GM23338 (cell line): ENCODE measurements around the gene HCK. TPM values are rescaled to one million over a fixed set of nuclear protein-coding genes. Genes with fewer than 3 reads are reported as not detected.
A peak's percentile ranks its signal among the peaks of the same experiment; 100 is the strongest.

Experiments
- ATAC-seq: fragments of 200-7000 bp; cut with Tn5 transposase; 3 replicates; pipeline ENCODE4 v1.9.1; 2020
- DNase-seq: peaks from one replicate; pipeline ENCODE4 v3.0.0-alpha.2; 2015; ENCODE audit warnings: low spot score
- H2AFZ ChIP-seq: fragments of 200-600 bp; sonication (generic); 2 replicates; pipeline ENCODE4 v1.8.0; 2016; ENCODE audit warnings: antibody characterized with exemption, mild to moderate bottlenecking, moderate library complexity
- H3F3A ChIP-seq: fragments of 200-600 bp; sonication (generic); replicated peaks from 2 replicates; pipeline ENCODE4 v1.8.0; 2017; ENCODE audit warnings: antibody characterized with exemption, mixed run types, low read depth
- H3K27ac ChIP-seq: fragments of 200-600 bp; sonication (generic); 2 replicates; pipeline ENCODE4 v1.6.1; 2016; ENCODE audit warnings: low read depth
- H3K27me3 ChIP-seq: fragments of 200-600 bp; sonication (generic); 2 replicates; pipeline ENCODE4 v1.8.0; 2016; ENCODE audit warnings: mild to moderate bottlenecking, mixed run types, moderate library complexity; ENCODE audit not compliant: insufficient read depth
- H3K36me3 ChIP-seq: fragments of 200-600 bp; sonication (generic); 2 replicates; pipeline ENCODE4 v1.8.0; 2016; ENCODE audit warnings: mild to moderate bottlenecking; ENCODE audit not compliant: insufficient read depth
- H3K4me1 ChIP-seq: fragments of 200-600 bp; sonication (generic); 2 replicates; pipeline ENCODE4 v1.8.0; 2016; ENCODE audit warnings: mild to moderate bottlenecking, moderate library complexity; ENCODE audit not compliant: insufficient read depth
- H3K4me2 ChIP-seq: fragments of 200-600 bp; sonication (generic); 2 replicates; pipeline ENCODE4 v1.7.1; 2017; ENCODE audit warnings: mixed run types
- H3K4me3 ChIP-seq: fragments of 200-600 bp; sonication (generic); 2 replicates; pipeline ENCODE4 v1.6.1; 2016; ENCODE audit warnings: mixed run types
- H3K79me2 ChIP-seq: fragments of 200-600 bp; sonication (generic); replicated peaks from 2 replicates; pipeline ENCODE4 v1.8.0; 2017; ENCODE audit warnings: mild to moderate bottlenecking; ENCODE audit not compliant: insufficient read depth
- H3K9me2 ChIP-seq: fragments of 200-600 bp; sonication (generic); 2 replicates; pipeline ENCODE4 v1.8.0; 2017; ENCODE audit not compliant: insufficient read depth
- H4K20me1 ChIP-seq: fragments of 200-600 bp; sonication (generic); replicated peaks from 2 replicates; pipeline ENCODE4 v1.8.0; 2017; ENCODE audit warnings: mild to moderate bottlenecking; ENCODE audit not compliant: insufficient read depth
- H3K27ac Mint-ChIP-seq: 2 replicates; pipeline ENCODE4 v1.8.0; 2020; ENCODE audit warnings: inconsistent platforms, mild to moderate bottlenecking, moderate library complexity, mixed read lengths
- H3K27me3 Mint-ChIP-seq: 3 replicates; pipeline ENCODE4 v1.8.0; 2022; ENCODE audit warnings: low read depth, mild to moderate bottlenecking, moderate library complexity, mixed read lengths, inconsistent platforms; ENCODE audit not compliant: insufficient read depth, poor library complexity
- H3K36me3 Mint-ChIP-seq: 3 replicates; pipeline ENCODE4 v1.8.0; 2021; ENCODE audit warnings: low read depth, mild to moderate bottlenecking, inconsistent platforms, moderate library complexity, mixed read lengths
- H3K4me1 Mint-ChIP-seq: 3 replicates; pipeline ENCODE4 v1.8.0; 2020; ENCODE audit warnings: mild to moderate bottlenecking, inconsistent platforms, mixed read lengths
- H3K4me3 Mint-ChIP-seq: 3 replicates; pipeline ENCODE4 v1.8.0; 2021; ENCODE audit warnings: moderate library complexity, mild to moderate bottlenecking, inconsistent platforms, mixed read lengths
- H3K9me3 Mint-ChIP-seq: 3 replicates; pipeline ENCODE4 v1.8.0; 2020; ENCODE audit warnings: moderate library complexity, mild to moderate bottlenecking, inconsistent platforms, mixed read lengths
- CTCF ChIP-seq, 2 experiments: fragments of 200-600 bp in 1 of 2; sonication (generic) in 1 of 2; conservative IDR thresholded peaks; 2 replicates each; pipeline versions ENCODE4 v1.5.1 to v1.6.1; 2016 to 2017; ENCODE audit warnings: antibody characterized with exemption in 2 of 2, low read depth in 2 of 2, mild to moderate bottlenecking in 2 of 2, moderate library complexity in 1 of 2
- ETS1 ChIP-seq: IDR thresholded peaks from 2 replicates; pipeline ENCODE4 v1.6.1; 2016; ENCODE audit warnings: antibody characterized with exemption
- EZH2 ChIP-seq: fragments of 200-600 bp; sonication (generic); IDR thresholded peaks from one replicate; pipeline ENCODE4 v1.8.0; 2017; ENCODE audit warnings: antibody characterized with exemption, mild to moderate bottlenecking, low read depth; ENCODE audit not compliant: unreplicated experiment
- EZH2phosphoT487 ChIP-seq: fragments of 200-600 bp; sonication (generic); IDR thresholded peaks from one replicate; pipeline ENCODE4 v1.8.1; 2018; ENCODE audit warnings: antibody characterized with exemption; ENCODE audit not compliant: unreplicated experiment
- JUNB ChIP-seq: IDR thresholded peaks from one replicate; pipeline ENCODE4 v1.6.1; 2016; ENCODE audit warnings: antibody characterized with exemption; ENCODE audit not compliant: unreplicated experiment
- NANOG ChIP-seq: IDR thresholded peaks from 2 replicates; pipeline ENCODE4 v1.6.1; 2016; ENCODE audit warnings: antibody characterized with exemption, borderline replicate concordance
- STAT1 ChIP-seq: IDR thresholded peaks from one replicate; pipeline ENCODE4 v1.6.1; 2016; ENCODE audit warnings: antibody characterized with exemption; ENCODE audit not compliant: unreplicated experiment
- ZNF114 ChIP-seq: fragments of 250-450 bp; sonication (Bioruptor Pico); IDR thresholded peaks from 2 replicates; pipeline ENCODE4 v1.5.0; 2020; ENCODE audit warnings: mild to moderate bottlenecking, moderate library complexity
- ZNF331 ChIP-seq: fragments of 250-450 bp; sonication (Bioruptor Pico); IDR thresholded peaks from 2 replicates; pipeline ENCODE4 v1.5.0; 2020; ENCODE audit warnings: low read depth, mild to moderate bottlenecking, moderate library complexity
- ZNF462 ChIP-seq: fragments of 250-450 bp; sonication (Bioruptor Pico); IDR thresholded peaks from 2 replicates; pipeline ENCODE4 v1.5.0; 2020; ENCODE audit warnings: mild to moderate bottlenecking, moderate library complexity
- polyA plus RNA-seq: library from polyadenylated mRNA; unstranded; fragments of >200 nt; fragmentation: Nextera tagmentation; extraction: Ambion mirVana; gene quantifications from 2 replicates; pipeline ENCODE4 v1.2.1, GENCODE V29; 2016
- total RNA-seq: library from RNA; depleted of rRNA; stranded (reverse); fragments of >200 nt; shearing (Covaris generic); gene quantifications from 2 replicates; pipeline ENCODE4 v1.2.3, GENCODE V29; 2014

Gene HCK
- total and polyA plus RNA-seq, 2 experiments from 2014 or later: 0.97 TPM; not detected in 1

- H3K27ac Mint-ChIP-seq: no peak overlapping the region
- Histone ChIP-seq H3K79me2 (no peaks in the 10 kb centered on the region), H3K9me2 (0 out of 2 replicates have a peak, but pooled peaks cover 4% of the 10 kb centered on the region), H3K4me1 (no peaks in the 10 kb centered on the region), H4K20me1 (no peaks in the 10 kb centered on the region), H3K27ac (no peak overlapping the region), H2AFZ (peak overlapping the region; percentile 76), H3K36me3 (no peaks in the 10 kb centered on the region), H3K4me3 (no peak overlapping the region), H3F3A (no peaks in the 10 kb centered on the region), H3K4me2 (no peak overlapping the region), H3K27me3 (no peaks in the 10 kb centered on the region)
- TF ChIP-seq JUNB: no peak
- no peak for TF ChIP-seq ZNF331
- TF ChIP-seq ZNF462 (CRISPR knock-in tag): no peak
- TF ChIP-seq EZH2phosphoT487: no peak
- TF ChIP-seq ZNF114 (CRISPR knock-in tag): no peak
- no peak for TF ChIP-seq CTCF (conservative IDR thresholded peaks at IDR 0.05; ENCODE audit: low read depth in 2 of 2)
- TF ChIP-seq EZH2: no peak
- no peak for TF ChIP-seq ETS1
- TF ChIP-seq STAT1: no peak
- no peak for TF ChIP-seq NANOG
- ATAC-seq (no peak), DNase-seq (no peak)
- peaks cover 3% of the 10 kb centered on the region; the same call in 1 of the 3 replicates for H3K9me3 Mint-ChIP-seq
- H3K4me3 Mint-ChIP-seq: no peak overlapping the region
- peaks cover 3% of the 10 kb centered on the region; the same call in 2 of the 3 replicates for H3K4me1 Mint-ChIP-seq
- H3K36me3 Mint-ChIP-seq: no peaks in the 10 kb centered on the region
- H3K27me3 Mint-ChIP-seq: no peaks in the 10 kb centered on the region
Observed at GRCh38 chr20:32072168-32072750, 20.2 kb downstream of the HCK start.
